HCT116 (cell line): ENCODE data around the gene SYMPK. TPM values are rescaled to one million over a fixed set of nuclear protein-coding genes. Genes with fewer than 3 reads are reported as not detected.

Source experiments
- ATAC-seq: fragments of 200-7000 bp; cut with Tn5 transposase; 2 replicates; pipeline ENCODE4 v1.9.1; 2020; ENCODE audit warnings: mild to moderate bottlenecking, moderate library complexity
- BruUV-seq: library from RNA; stranded (reverse); fragments of 400-500 nt; replicated peaks from 2 replicates; lab custom pipeline; 2021; lab: Mats Ljungman, UMichigan
- CTCF ChIA-PET: fragments of 300-600 bp; sonication (Branson Sonifier 250); formaldehyde crosslinking; loops from one replicate; lab custom pipeline; 2021; ENCODE audit warnings: antibody characterized with exemption; lab: Charles Lee
- POLR2A ChIA-PET: fragments of 300-600, 350-600 bp; sonication (Branson Sonifier 250); formaldehyde crosslinking; loops from one replicate; lab custom pipeline; 2021; ENCODE audit warnings: antibody characterized with exemption; lab: Charles Lee
- RAD21 ChIA-PET, 2 experiments: fragments of 300-600 bp; sonication (Branson Sonifier 250); formaldehyde crosslinking; loops; one replicate each; lab custom pipeline; 2023; ENCODE audit warnings: low total read pairs in 2 of 2; ENCODE audit not compliant: uncharacterized antibody in 2 of 2, unreplicated experiment in 2 of 2, low non-redundant PET in 1 of 2; lab: Charles Lee
- DNase-seq: peaks from one replicate; pipeline ENCODE4 v3.0.0-alpha.2; 2010; ENCODE audit warnings: low read depth, low spot score
- H2AFZ ChIP-seq: fragments of 200-600 bp; shearing (Covaris generic), sonication (generic); 2 replicates; pipeline ENCODE4 v1.6.1; 2017; ENCODE audit warnings: low read depth, mixed run types, mixed read lengths, antibody characterized with exemption, low read length; ENCODE audit not compliant: poor library complexity, severe bottlenecking
- H3K27ac ChIP-seq: 2 replicates; pipeline ENCODE4 v1.5.1; 2012; ENCODE audit warnings: low read depth, low read length
- H3K27me3 ChIP-seq: fragments of 200-600 bp; sonication (generic); 2 replicates; pipeline ENCODE4 v1.6.1; 2016; ENCODE audit warnings: mixed run types, low read length, mixed read lengths; ENCODE audit not compliant: insufficient read depth
- H3K36me3 ChIP-seq, 2 experiments: fragments of 200-500 bp in 1 of 2; fragments of 200-600 bp in 1 of 2; sonication (Bioruptor generic) in 1 of 2; sonication (generic) in 1 of 2; 2 replicates each; pipeline versions ENCODE4 v1.5.1 to v1.6.1; 2014 to 2016; ENCODE audit warnings: low read length in 2 of 2, inconsistent platforms in 1 of 2, mixed read lengths in 1 of 2, mixed run types in 1 of 2; ENCODE audit not compliant: insufficient read depth in 2 of 2, control insufficient read depth in 1 of 2
- H3K4me1 ChIP-seq, 2 experiments: fragments of 200-600 bp in 1 of 2; sonication (generic) in 1 of 2; 2 replicates each; pipeline versions ENCODE4 v1.5.1 to v1.6.1; 2012 to 2017; ENCODE audit warnings: low read length in 2 of 2, inconsistent platforms in 1 of 2, mild to moderate bottlenecking in 1 of 2, mixed read lengths in 1 of 2, mixed run types in 1 of 2, moderate library complexity in 1 of 2; ENCODE audit not compliant: insufficient read depth in 2 of 2, control insufficient read depth in 1 of 2
- H3K4me2 ChIP-seq: fragments of 200-600 bp; sonication (generic); 2 replicates; pipeline ENCODE4 v1.6.1; 2017; ENCODE audit warnings: mixed run types, low read length, mixed read lengths
- H3K4me3 ChIP-seq, 2 experiments: fragments of 200-600 bp in 1 of 2; sonication (generic) in 1 of 2; replicated peaks in 1 of 2; 2 replicates each; pipeline ENCODE4 v1.5.1; 2011 to 2016; ENCODE audit warnings: low read length in 2 of 2, control low read depth in 1 of 2, low read depth in 1 of 2, mild to moderate bottlenecking in 1 of 2, mixed read lengths in 1 of 2, mixed run types in 1 of 2
- H3K79me2 ChIP-seq: fragments of 200-600 bp; sonication (generic); 2 replicates; pipeline ENCODE4 v1.6.1; 2017; ENCODE audit warnings: mild to moderate bottlenecking, mixed run types, low read length, moderate library complexity, mixed read lengths; ENCODE audit not compliant: insufficient read depth
- H3K9ac ChIP-seq: fragments of 200-600 bp; sonication (generic); 2 replicates; pipeline ENCODE4 v1.6.1; 2016; ENCODE audit warnings: low read length, mixed read lengths
- H3K9me2 ChIP-seq: fragments of 200-600 bp; sonication (generic), shearing (Covaris generic); 2 replicates; pipeline ENCODE4 v1.6.1; 2017; ENCODE audit warnings: mixed run types, mild to moderate bottlenecking, moderate library complexity; ENCODE audit not compliant: insufficient read depth
- H3K9me3 ChIP-seq, 2 experiments: fragments of 200-500 bp in 1 of 2; fragments of 200-600 bp in 1 of 2; sonication (Bioruptor generic) in 1 of 2; sonication (generic) in 1 of 2; 2 replicates each; pipeline ENCODE4 v1.6.1; 2014 to 2017; ENCODE audit warnings: low read length in 2 of 2, mixed read lengths in 2 of 2, inconsistent platforms in 1 of 2, low read depth in 1 of 2, mild to moderate bottlenecking in 1 of 2, mixed run types in 1 of 2, moderate library complexity in 1 of 2; ENCODE audit not compliant: control insufficient read depth in 1 of 2, insufficient read depth in 1 of 2
- H4K20me1 ChIP-seq: fragments of 200-600 bp; sonication (generic), shearing (Covaris generic); 2 replicates; pipeline ENCODE4 v1.6.1; 2017; ENCODE audit warnings: mixed run types, mild to moderate bottlenecking, moderate library complexity; ENCODE audit not compliant: insufficient read depth
- CEBPB ChIP-seq: IDR thresholded peaks from 2 replicates; pipeline ENCODE4 v1.6.1; 2012; ENCODE audit warnings: low read depth
- EGR1 ChIP-seq: IDR thresholded peaks from 2 replicates; pipeline ENCODE4 v1.6.1; 2012; ENCODE audit warnings: low read depth
- EZH2 ChIP-seq: fragments of 200-600 bp; sonication (generic); IDR thresholded peaks from 2 replicates; pipeline ENCODE4 v1.6.1; 2017; ENCODE audit warnings: antibody characterized with exemption, mixed run types
- EZH2phosphoT487 ChIP-seq: fragments of 200-600 bp; IDR thresholded peaks from 2 replicates; pipeline ENCODE4 v1.6.1; 2018; ENCODE audit warnings: antibody characterized with exemption, borderline replicate concordance
- FOSL1 ChIP-seq: IDR thresholded peaks from 2 replicates; pipeline ENCODE4 v1.6.1; 2012; ENCODE audit warnings: low read depth
- JUND ChIP-seq: IDR thresholded peaks from 2 replicates; pipeline ENCODE4 v1.6.1; 2012
- POLR2A ChIP-seq: IDR thresholded peaks from 2 replicates; pipeline ENCODE4 v1.7.0; 2011; ENCODE audit warnings: borderline replicate concordance; ENCODE audit not compliant: insufficient read depth, insufficient read length; ENCODE audit errors: extremely low read depth
- POLR2AphosphoS5 ChIP-seq: IDR thresholded peaks from 2 replicates; pipeline ENCODE4 v1.6.1; 2011; ENCODE audit warnings: mild to moderate bottlenecking, low read depth, low read length, moderate library complexity
- RAD21 ChIP-seq: IDR thresholded peaks from 2 replicates; pipeline ENCODE4 v1.6.1; 2012; ENCODE audit warnings: low read depth, mild to moderate bottlenecking
- SIN3A ChIP-seq: IDR thresholded peaks from 2 replicates; pipeline ENCODE4 v1.6.1; 2012; ENCODE audit warnings: low read depth
- SP1 ChIP-seq: IDR thresholded peaks from 2 replicates; pipeline ENCODE4 v1.6.1; 2012; ENCODE audit warnings: low read depth
- TCF7L2 ChIP-seq: IDR thresholded peaks from 2 replicates; pipeline ENCODE4 v1.7.0; 2011; ENCODE audit warnings: borderline replicate concordance, inconsistent platforms; ENCODE audit not compliant: insufficient read depth, insufficient read length; ENCODE audit errors: extremely low read depth
- YY1 ChIP-seq: IDR thresholded peaks from 2 replicates; pipeline ENCODE4 v1.6.1; 2011; ENCODE audit warnings: low read length, low read depth, moderate library complexity, mild to moderate bottlenecking; ENCODE audit not compliant: insufficient replicate concordance; ENCODE audit errors: extremely low read depth
- ZFX ChIP-seq: fragments of 450-650 bp; IDR thresholded peaks from 2 replicates; pipeline ENCODE4 v1.6.1; 2017
- ZNF274 ChIP-seq: fragments of 200-500 bp; sonication (Bioruptor generic); IDR thresholded peaks from 2 replicates; pipeline ENCODE4 v1.6.1; 2014; ENCODE audit warnings: mild to moderate bottlenecking, low read depth, low read length, inconsistent platforms
- intact Hi-C: fragments of 100-400 bp; cut with micrococcal nuclease; formaldehyde crosslinking; loops from 2 replicates; pipeline ENCODE4 v1.10.0; 2022
- total RNA-seq: library from RNA; stranded (reverse); gene quantifications from one replicate; pipeline ENCODE4 v1.2.1, GENCODE V29; 2021; ENCODE audit not compliant: unreplicated experiment
- TF ChIP-seq, protein P1 (sequence below): IDR thresholded peaks from 2 replicates; pipeline ENCODE4 v1.6.1; 2012; ENCODE audit warnings: low read depth
- TF ChIP-seq, protein P2 (sequence below): IDR thresholded peaks from 2 replicates; pipeline ENCODE4 v1.6.1; 2011; ENCODE audit warnings: mild to moderate bottlenecking, low read length, moderate library complexity; ENCODE audit not compliant: insufficient replicate concordance; ENCODE audit errors: extremely low read depth
- TF ChIP-seq, protein P3 (sequence below), 3 experiments: fragments of 200-600 bp in 1 of 3; sonication (generic) in 1 of 3; IDR thresholded peaks in 2 of 3; conservative IDR thresholded peaks in 1 of 3; 2 replicates each; pipeline ENCODE4 v1.5.1; 2012 to 2017; ENCODE audit warnings: low read depth in 2 of 3, low read length in 2 of 3, antibody characterized with exemption in 1 of 3, borderline replicate concordance in 1 of 3, control low read depth in 1 of 3, mild to moderate bottlenecking in 1 of 3, mixed read lengths in 1 of 3, mixed run types in 1 of 3, moderate library complexity in 1 of 3; ENCODE audit not compliant: insufficient read depth in 1 of 3

SYMPK gene
- total RNA-seq, 1 experiment from 2014 or later, result 117 TPM

DNA sequence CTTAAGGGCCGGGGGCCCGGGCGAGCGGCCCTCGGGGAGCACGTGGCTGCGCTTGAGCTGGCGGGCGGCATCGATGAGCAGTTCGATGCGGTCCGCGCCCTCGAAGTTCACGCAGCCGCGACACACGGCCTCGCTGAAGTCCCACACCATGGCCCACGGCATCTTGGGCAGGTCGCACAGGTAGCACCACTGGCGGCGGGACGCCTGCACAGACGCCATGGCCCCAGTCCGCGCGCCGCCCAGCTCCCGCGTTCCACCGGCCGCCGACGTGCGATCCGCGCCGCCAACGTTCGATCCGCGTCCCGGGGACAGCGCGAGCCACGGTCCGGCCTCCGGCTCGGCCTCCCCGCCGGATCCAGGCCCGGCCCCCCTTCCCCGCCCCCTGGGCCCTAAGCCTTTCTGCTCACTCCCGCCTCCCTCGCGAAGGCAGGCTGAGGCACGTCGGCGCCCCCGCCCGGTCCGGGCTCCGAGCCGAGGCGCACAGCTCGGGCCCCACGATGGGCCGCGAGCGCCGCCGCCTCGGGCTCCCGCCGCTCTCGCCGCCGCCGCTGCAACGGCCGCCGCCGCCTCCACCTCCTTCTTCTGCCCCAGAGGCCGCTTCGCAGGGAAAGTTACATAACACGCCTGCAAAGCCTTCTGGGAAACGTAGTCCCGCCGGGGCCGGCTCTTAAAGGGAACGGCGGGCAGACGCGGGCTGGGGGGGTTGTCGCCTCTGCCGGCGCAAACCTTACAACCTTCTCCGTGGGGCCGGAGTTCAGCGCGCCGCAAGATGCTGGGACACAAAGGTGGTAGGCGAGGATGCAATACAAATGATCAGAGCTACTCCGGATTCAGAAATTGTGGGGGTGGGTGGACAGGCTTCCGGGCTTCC, 22.8 kb upstream of the SYMPK start, which contains the start of gene IRF2BP1:
IRF2BP1 (minus strand) TSS at position 586 of the 871 bp plus-strand sequence; CDS start at position 219, 367 bp downstream.
- Histone ChIP-seq H3K9me2 (no peaks in the 10 kb centered on the region), H3K4me1 (peaks cover 21 to 47% of the 10 kb centered on the region in 2 experiments), H3K79me2 (peaks cover 15% of the 10 kb centered on the region), H3K4me3 (peak within 1 kb of the TSS; percentile 71 to 75), H3K9ac (peak within 1 kb of the TSS; percentile 82), H3K4me2 (peak within 1 kb of the TSS; percentile 89), H4K20me1 (no peaks in the 10 kb centered on the region), H3K36me3 (no peaks in the 10 kb centered on the region), H2AFZ (peak within 1 kb of the TSS; percentile 44), H3K27me3 (no peaks in the 10 kb centered on the region), H3K27ac (peak within 1 kb of the TSS; percentile 91), H3K9me3 (no peaks in the 10 kb centered on the region)
- ChIA-PET CTCF (interaction anchor here (0.9 to 2.4 kb wide), 7 partner anchors 15 to 192 kb away, joined by 3 to 28 read pairs (median 5); partner anchors contain the start of genes FOXA3, MYPOP and SYMPK), RAD21 (interaction anchor here in 1 of 2 experiments (1.2 kb wide), 1 partner anchor 22 kb away, joined by 6 read pairs; the partner anchor contains the start of gene FOXA3), POLR2A (interaction anchor here (0.7 to 1.2 kb wide), 7 partner anchors 16 to 113 kb away, joined by 3 to 13 read pairs (median 5); partner anchors contain the start of genes CCDC61, FOXA3, MYPOP and SYMPK)
- peak; percentile 84 for DNase-seq
- intact Hi-C loops, result loop anchor here (1.0 to 2.0 kb wide), 2 partner anchors 17 to 22 kb away; partner anchors contain the start of genes MYPOP and SYMPK
- peak; percentile 66 for ATAC-seq
- BruUV-seq, result no TSS peak
- TF ChIP-seq, protein P1, sequence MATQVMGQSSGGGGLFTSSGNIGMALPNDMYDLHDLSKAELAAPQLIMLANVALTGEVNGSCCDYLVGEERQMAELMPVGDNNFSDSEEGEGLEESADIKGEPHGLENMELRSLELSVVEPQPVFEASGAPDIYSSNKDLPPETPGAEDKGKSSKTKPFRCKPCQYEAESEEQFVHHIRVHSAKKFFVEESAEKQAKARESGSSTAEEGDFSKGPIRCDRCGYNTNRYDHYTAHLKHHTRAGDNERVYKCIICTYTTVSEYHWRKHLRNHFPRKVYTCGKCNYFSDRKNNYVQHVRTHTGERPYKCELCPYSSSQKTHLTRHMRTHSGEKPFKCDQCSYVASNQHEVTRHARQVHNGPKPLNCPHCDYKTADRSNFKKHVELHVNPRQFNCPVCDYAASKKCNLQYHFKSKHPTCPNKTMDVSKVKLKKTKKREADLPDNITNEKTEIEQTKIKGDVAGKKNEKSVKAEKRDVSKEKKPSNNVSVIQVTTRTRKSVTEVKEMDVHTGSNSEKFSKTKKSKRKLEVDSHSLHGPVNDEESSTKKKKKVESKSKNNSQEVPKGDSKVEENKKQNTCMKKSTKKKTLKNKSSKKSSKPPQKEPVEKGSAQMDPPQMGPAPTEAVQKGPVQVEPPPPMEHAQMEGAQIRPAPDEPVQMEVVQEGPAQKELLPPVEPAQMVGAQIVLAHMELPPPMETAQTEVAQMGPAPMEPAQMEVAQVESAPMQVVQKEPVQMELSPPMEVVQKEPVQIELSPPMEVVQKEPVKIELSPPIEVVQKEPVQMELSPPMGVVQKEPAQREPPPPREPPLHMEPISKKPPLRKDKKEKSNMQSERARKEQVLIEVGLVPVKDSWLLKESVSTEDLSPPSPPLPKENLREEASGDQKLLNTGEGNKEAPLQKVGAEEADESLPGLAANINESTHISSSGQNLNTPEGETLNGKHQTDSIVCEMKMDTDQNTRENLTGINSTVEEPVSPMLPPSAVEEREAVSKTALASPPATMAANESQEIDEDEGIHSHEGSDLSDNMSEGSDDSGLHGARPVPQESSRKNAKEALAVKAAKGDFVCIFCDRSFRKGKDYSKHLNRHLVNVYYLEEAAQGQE, result no peak
- TF ChIP-seq JUND, result no peak
- TF ChIP-seq CEBPB, result no peak; the same call in 1 of the 2 replicates
- no peak for TF ChIP-seq ZNF274
- peak; percentile 50 for TF ChIP-seq YY1
- no peak for TF ChIP-seq EZH2
- TF ChIP-seq FOSL1, result no peak
- peak; percentile 91 for TF ChIP-seq ZFX
- no peak for TF ChIP-seq EGR1
- TF ChIP-seq, protein P2, sequence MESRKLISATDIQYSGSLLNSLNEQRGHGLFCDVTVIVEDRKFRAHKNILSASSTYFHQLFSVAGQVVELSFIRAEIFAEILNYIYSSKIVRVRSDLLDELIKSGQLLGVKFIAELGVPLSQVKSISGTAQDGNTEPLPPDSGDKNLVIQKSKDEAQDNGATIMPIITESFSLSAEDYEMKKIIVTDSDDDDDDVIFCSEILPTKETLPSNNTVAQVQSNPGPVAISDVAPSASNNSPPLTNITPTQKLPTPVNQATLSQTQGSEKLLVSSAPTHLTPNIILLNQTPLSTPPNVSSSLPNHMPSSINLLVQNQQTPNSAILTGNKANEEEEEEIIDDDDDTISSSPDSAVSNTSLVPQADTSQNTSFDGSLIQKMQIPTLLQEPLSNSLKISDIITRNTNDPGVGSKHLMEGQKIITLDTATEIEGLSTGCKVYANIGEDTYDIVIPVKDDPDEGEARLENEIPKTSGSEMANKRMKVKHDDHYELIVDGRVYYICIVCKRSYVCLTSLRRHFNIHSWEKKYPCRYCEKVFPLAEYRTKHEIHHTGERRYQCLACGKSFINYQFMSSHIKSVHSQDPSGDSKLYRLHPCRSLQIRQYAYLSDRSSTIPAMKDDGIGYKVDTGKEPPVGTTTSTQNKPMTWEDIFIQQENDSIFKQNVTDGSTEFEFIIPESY, result no peak
- peak; percentile 71 for TF ChIP-seq POLR2AphosphoS5
- TF ChIP-seq POLR2A, result no peak
- no peak for TF ChIP-seq EZH2phosphoT487
- TF ChIP-seq TCF7L2, result peak; percentile 44
- no peak for TF ChIP-seq RAD21
- TF ChIP-seq SP1, result peak; percentile 56
- TF ChIP-seq, protein P3, sequence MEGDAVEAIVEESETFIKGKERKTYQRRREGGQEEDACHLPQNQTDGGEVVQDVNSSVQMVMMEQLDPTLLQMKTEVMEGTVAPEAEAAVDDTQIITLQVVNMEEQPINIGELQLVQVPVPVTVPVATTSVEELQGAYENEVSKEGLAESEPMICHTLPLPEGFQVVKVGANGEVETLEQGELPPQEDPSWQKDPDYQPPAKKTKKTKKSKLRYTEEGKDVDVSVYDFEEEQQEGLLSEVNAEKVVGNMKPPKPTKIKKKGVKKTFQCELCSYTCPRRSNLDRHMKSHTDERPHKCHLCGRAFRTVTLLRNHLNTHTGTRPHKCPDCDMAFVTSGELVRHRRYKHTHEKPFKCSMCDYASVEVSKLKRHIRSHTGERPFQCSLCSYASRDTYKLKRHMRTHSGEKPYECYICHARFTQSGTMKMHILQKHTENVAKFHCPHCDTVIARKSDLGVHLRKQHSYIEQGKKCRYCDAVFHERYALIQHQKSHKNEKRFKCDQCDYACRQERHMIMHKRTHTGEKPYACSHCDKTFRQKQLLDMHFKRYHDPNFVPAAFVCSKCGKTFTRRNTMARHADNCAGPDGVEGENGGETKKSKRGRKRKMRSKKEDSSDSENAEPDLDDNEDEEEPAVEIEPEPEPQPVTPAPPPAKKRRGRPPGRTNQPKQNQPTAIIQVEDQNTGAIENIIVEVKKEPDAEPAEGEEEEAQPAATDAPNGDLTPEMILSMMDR (IDR thresholded peaks at IDR 0.05 in 2 of 3, conservative IDR thresholded peaks at IDR 0.05 in 1 of 3; ENCODE audit: borderline replicate concordance in 1 of 3, insufficient read depth in 1 of 3, low read depth in 2 of 3, low read length in 2 of 3), result no peak
- no peak for TF ChIP-seq SIN3A
